Measurements from ENCODE around the gene PER2. TPM values are rescaled to one million over a fixed set of nuclear protein-coding genes. Genes with fewer than 3 reads are reported as not detected.

Gene PER2
- total and polyA plus RNA-seq, 2 of the 4 experiments (the other 2 are of a cell fraction) = 1.7 to 3.2 TPM

DNA sequence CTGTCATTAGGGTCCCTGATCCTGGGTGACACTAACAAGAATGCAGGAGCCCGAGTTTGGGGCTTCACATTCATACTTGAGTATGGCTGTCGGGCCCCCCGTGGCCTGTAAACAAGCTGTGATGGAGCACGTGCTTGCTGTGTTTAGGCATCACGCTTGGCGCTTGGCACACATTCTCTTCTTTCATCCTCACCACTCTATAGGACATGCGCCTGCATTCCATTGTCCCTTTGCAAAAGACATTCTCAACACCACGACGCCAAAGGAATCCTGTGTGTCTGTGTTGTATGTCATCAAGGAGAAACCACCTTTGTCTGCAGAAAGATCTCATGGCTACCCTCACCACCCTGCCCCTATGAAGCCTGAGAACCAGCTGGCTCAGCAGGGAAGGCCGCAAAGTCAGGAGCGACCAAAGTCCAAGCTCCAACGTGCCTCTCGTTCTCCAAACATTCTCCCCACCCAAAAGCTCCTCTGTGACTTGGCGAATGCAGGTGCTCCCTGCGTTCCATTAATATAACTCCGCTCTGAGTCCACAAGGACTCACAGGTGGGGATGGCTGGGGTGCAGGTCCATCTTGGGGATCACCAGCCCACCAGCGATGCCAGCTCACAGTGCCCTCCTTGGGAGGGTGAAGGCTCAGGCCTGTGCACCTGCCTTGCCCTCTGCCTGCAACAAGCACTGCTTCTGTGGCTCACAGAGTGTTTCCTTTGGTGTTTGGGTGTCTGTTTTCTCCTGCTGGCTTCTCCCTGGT is 6.2 kb upstream of the PER2 start:
- H2BK120ac ChIP-seq (ENCODE audit: low read depth, low read length) = no peak overlapping the region
- H2AFZ ChIP-seq (replicated peaks; ENCODE audit: low read length, poor library complexity) = no peak overlapping the region
- no peak overlapping the region for H4K91ac ChIP-seq (ENCODE audit: insufficient read depth, low read depth, low read length)
- no peaks in the 10 kb centered on the region for H3K9me1 ChIP-seq (ENCODE audit: insufficient read depth, low read length)
- no peak overlapping the region for H3K4me2 ChIP-seq (ENCODE audit: low read depth, low read length)
- BruUV-seq (replicated peaks) = no TSS peak
- no peak overlapping the region for H3K27ac ChIP-seq (ENCODE audit: insufficient read depth, low read length)
- DNase-seq (no peak), ATAC-seq (ENCODE audit: low read depth) (no peak)
- dilution Hi-C loops (cut with HindIII; ENCODE audit: low sequenced_read_pairs, unreplicated experiment) (no loop called here), intact Hi-C loops (cut with micrococcal nuclease) (no loop called here), in situ Hi-C loops (cut with MboI; ENCODE audit: low sequenced_read_pairs) (no loop called here)
- H3K27me3 ChIP-seq (ENCODE audit: control insufficient read depth, insufficient read depth, low read length) = peaks cover 37% of the 10 kb centered on the region
- H4K20me1 ChIP-seq (ENCODE audit: insufficient read depth, low read length) = no peaks in the 10 kb centered on the region
- CTCF ChIA-PET = no interaction called here
- H2AK5ac ChIP-seq (ENCODE audit: low read depth, low read length) = no peak overlapping the region
- H3K79me1 ChIP-seq (ENCODE audit: low read depth in 1 of 2, low read length in 2 of 2) = no peaks in the 10 kb centered on the region
- H2BK20ac ChIP-seq (ENCODE audit: low read depth, low read length) = no peak overlapping the region
- H3K9me3 ChIP-seq (ENCODE audit: control insufficient read depth, insufficient read depth, low read length) = no peaks in the 10 kb centered on the region
- POLR2A ChIA-PET (ENCODE audit: unreplicated experiment) = no interaction called here
- H3K23ac ChIP-seq (ENCODE audit: low read depth, low read length) = no peak overlapping the region
- no peak for TF ChIP-seq RAD21 (IDR thresholded peaks at IDR 0.05; ENCODE audit: low read length)
- no peak for TF ChIP-seq SMC3 (IDR thresholded peaks at IDR 0.05; ENCODE audit: low read depth, low read length)
- no peak for TF ChIP-seq MXI1 (IDR thresholded peaks at IDR 0.05; ENCODE audit: borderline replicate concordance, low read depth, low read length)
- no peak for TF ChIP-seq POLR2A (IDR thresholded peaks at IDR 0.05; ENCODE audit: low read depth, low read length)
- TF ChIP-seq RCOR1 (IDR thresholded peaks at IDR 0.05; ENCODE audit: insufficient replicate concordance, low read length) = no peak
- TF ChIP-seq CTCF (conservative IDR thresholded peaks at IDR 0.05; ENCODE audit: low read depth, low read length) = no peak
- no peak for TF ChIP-seq MAZ (IDR thresholded peaks at IDR 0.05; ENCODE audit: borderline replicate concordance, low read depth, low read length)
- no peak for TF ChIP-seq CEBPB (IDR thresholded peaks at IDR 0.05; ENCODE audit: low read depth, low read length)
- TF ChIP-seq, protein P1, sequence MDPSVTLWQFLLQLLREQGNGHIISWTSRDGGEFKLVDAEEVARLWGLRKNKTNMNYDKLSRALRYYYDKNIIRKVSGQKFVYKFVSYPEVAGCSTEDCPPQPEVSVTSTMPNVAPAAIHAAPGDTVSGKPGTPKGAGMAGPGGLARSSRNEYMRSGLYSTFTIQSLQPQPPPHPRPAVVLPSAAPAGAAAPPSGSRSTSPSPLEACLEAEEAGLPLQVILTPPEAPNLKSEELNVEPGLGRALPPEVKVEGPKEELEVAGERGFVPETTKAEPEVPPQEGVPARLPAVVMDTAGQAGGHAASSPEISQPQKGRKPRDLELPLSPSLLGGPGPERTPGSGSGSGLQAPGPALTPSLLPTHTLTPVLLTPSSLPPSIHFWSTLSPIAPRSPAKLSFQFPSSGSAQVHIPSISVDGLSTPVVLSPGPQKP (IDR thresholded peaks at IDR 0.05; ENCODE audit: borderline replicate concordance, low read depth, low read length) = no peak
- no peak for TF ChIP-seq BHLHE40 (IDR thresholded peaks at IDR 0.05; ENCODE audit: low read depth, low read length)
- TF ChIP-seq, protein P2, sequence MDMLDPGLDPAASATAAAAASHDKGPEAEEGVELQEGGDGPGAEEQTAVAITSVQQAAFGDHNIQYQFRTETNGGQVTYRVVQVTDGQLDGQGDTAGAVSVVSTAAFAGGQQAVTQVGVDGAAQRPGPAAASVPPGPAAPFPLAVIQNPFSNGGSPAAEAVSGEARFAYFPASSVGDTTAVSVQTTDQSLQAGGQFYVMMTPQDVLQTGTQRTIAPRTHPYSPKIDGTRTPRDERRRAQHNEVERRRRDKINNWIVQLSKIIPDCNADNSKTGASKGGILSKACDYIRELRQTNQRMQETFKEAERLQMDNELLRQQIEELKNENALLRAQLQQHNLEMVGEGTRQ (IDR thresholded peaks at IDR 0.05; ENCODE audit: low read depth, low read length) = no peak
- H3K18ac ChIP-seq (ENCODE audit: low read depth, low read length) = no peak overlapping the region
- H3K4me1 ChIP-seq (ENCODE audit: control insufficient read depth, insufficient read depth, low read length) = no peaks in the 10 kb centered on the region
- H3K4ac ChIP-seq (ENCODE audit: low read depth, low read length) = no peak overlapping the region
- no peak overlapping the region for H4K5ac ChIP-seq (ENCODE audit: low read depth, low read length)
- no peak overlapping the region for H3K9ac ChIP-seq (ENCODE audit: low read depth, low read length)
- WGBS, 2 experiments (ENCODE audit: extremely low coverage in 2 of 2, insufficient read length in 1 of 2) = 50% methylated on average over 3 of the region's 17 CpGs; no CpG with 5 or more reads in 1 of the 2 experiments
- H3K56ac ChIP-seq (ENCODE audit: extremely low read depth, insufficient read depth, low read length) = no peak overlapping the region
- no peak overlapping the region for H3K14ac ChIP-seq (replicated peaks; ENCODE audit: low read depth, low read length)
- no peak overlapping the region for H2BK5ac ChIP-seq (ENCODE audit: low read depth, low read length, poor library complexity, severe bottlenecking)
- H3K36me3 ChIP-seq (ENCODE audit: control insufficient read depth, insufficient read depth, low read length) = no peaks in the 10 kb centered on the region
- no peak overlapping the region for H2AK9ac ChIP-seq (replicated peaks; ENCODE audit: low read depth, low read length, poor library complexity)
- no peak overlapping the region for H4K8ac ChIP-seq (ENCODE audit: low read depth in 2 of 2, low read length in 2 of 2)
- H2BK15ac ChIP-seq (ENCODE audit: low read depth, low read length) = no peak overlapping the region
- no peak overlapping the region for H3K4me3 ChIP-seq (ENCODE audit: insufficient read depth, low read depth, low read length)

Data from IMR-90 (cell line).